SK-N-SH (cell line): ENCODE results near the gene SVBP. TPM values are rescaled to one million over a fixed set of nuclear protein-coding genes. Genes with fewer than 3 reads are reported as not detected.

ENCODE experiments used
- CTCF ChIA-PET: fragments of 300-600, 350-600 bp; formaldehyde crosslinking; extraction: SDS; loops from one replicate; lab custom pipeline; 2021; lab: Yijun Ruan, JAX
- POLR2A ChIA-PET: fragments of 350-600 bp; sonication (Branson Sonifier 250); formaldehyde crosslinking; extraction: SDS; loops from one replicate; lab custom pipeline; 2020; ENCODE audit warnings: antibody characterized with exemption, inconsistent platforms; lab: Yijun Ruan, JAX
- DNase-seq: peaks from one replicate; pipeline ENCODE4 v3.0.0; 2012
- H2AFZ ChIP-seq: fragments of 200-600 bp; sonication (generic); 2 replicates; pipeline ENCODE4 v1.8.1; 2016; ENCODE audit warnings: antibody characterized with exemption, mild to moderate bottlenecking, low read depth
- H3F3A ChIP-seq: fragments of 200-600 bp; sonication (generic); replicated peaks from 2 replicates; pipeline ENCODE3; 2016; ENCODE audit warnings: antibody characterized with exemption, mild to moderate bottlenecking; ENCODE audit not compliant: insufficient read depth
- H3K27ac ChIP-seq, 2 experiments: fragments of 200-500 bp in 1 of 2; fragments of 200-600 bp in 1 of 2; sonication (Bioruptor generic) in 1 of 2; sonication (generic), shearing (Covaris generic) in 1 of 2; 2 replicates each; pipeline versions ENCODE4 v1.5.1 to v1.6.1; 2014 to 2016; ENCODE audit warnings: low read depth in 2 of 2, inconsistent platforms in 1 of 2, low read length in 1 of 2, mild to moderate bottlenecking in 1 of 2, mixed read lengths in 1 of 2
- H3K27me3 ChIP-seq: fragments of 200-600 bp; sonication (generic), shearing (Covaris generic); 2 replicates; pipeline ENCODE4 v1.6.1; 2016; ENCODE audit warnings: mixed run types; ENCODE audit not compliant: insufficient read depth
- H3K36me3 ChIP-seq, 2 experiments: fragments of 200-500 bp in 1 of 2; fragments of 200-600 bp in 1 of 2; sonication (Bioruptor generic) in 1 of 2; sonication (generic) in 1 of 2; replicated peaks in 1 of 2; 2 replicates each; pipeline versions ENCODE3 to v1.5.1; 2014 to 2016; ENCODE audit warnings: low read length in 1 of 2, mild to moderate bottlenecking in 1 of 2; ENCODE audit not compliant: insufficient read depth in 2 of 2, control insufficient read depth in 1 of 2
- H3K4me1 ChIP-seq, 2 experiments: fragments of 200-500 bp in 1 of 2; fragments of 200-600 bp in 1 of 2; sonication (Bioruptor generic) in 1 of 2; sonication (generic), shearing (Covaris generic) in 1 of 2; 2 replicates each; pipeline versions ENCODE4 v1.5.1 to v1.6.1; 2014 to 2016; ENCODE audit warnings: low read depth in 1 of 2, low read length in 1 of 2, mixed run types in 1 of 2; ENCODE audit not compliant: insufficient read depth in 2 of 2, control insufficient read depth in 1 of 2
- H3K4me2 ChIP-seq: fragments of 200-600 bp; sonication (generic), shearing (Covaris generic); 2 replicates; pipeline ENCODE4 v1.6.1; 2017; ENCODE audit warnings: mixed run types
- H3K4me3 ChIP-seq, 2 experiments: fragments of 200-500 bp in 1 of 2; fragments of 200-600 bp in 1 of 2; sonication (Bioruptor generic) in 1 of 2; sonication (generic), shearing (Covaris generic) in 1 of 2; 2 replicates each; pipeline versions ENCODE4 v1.5.1 to v1.8.1; 2014 to 2016; ENCODE audit warnings: low read depth in 2 of 2, inconsistent platforms in 1 of 2, low read length in 1 of 2, mild to moderate bottlenecking in 1 of 2, mixed read lengths in 1 of 2, moderate library complexity in 1 of 2
- H3K79me2 ChIP-seq: fragments of 200-600 bp; sonication (generic); 2 replicates; pipeline ENCODE4 v1.8.1; 2017; ENCODE audit warnings: mild to moderate bottlenecking; ENCODE audit not compliant: insufficient read depth
- H3K9ac ChIP-seq: fragments of 200-600 bp; sonication (generic); 2 replicates; pipeline ENCODE4 v1.6.1; 2017; ENCODE audit warnings: mixed run types
- H3K9me2 ChIP-seq: fragments of 200-600 bp; sonication (generic); 2 replicates; pipeline ENCODE4 v1.6.1; 2017; ENCODE audit warnings: mixed run types
- H3K9me3 ChIP-seq: fragments of 200-600 bp; sonication (generic); 2 replicates; pipeline ENCODE4 v1.6.1; 2017; ENCODE audit warnings: mixed run types, mild to moderate bottlenecking, moderate library complexity
- H4K20me1 ChIP-seq: fragments of 200-600 bp; sonication (generic); 2 replicates; pipeline ENCODE4 v1.6.1; 2017; ENCODE audit warnings: mild to moderate bottlenecking, mixed run types; ENCODE audit not compliant: insufficient read depth
- CHD2 ChIP-seq: fragments of 150-350 bp; IDR thresholded peaks from 2 replicates; pipeline ENCODE4 v1.6.1; 2018; ENCODE audit warnings: low read length; ENCODE audit not compliant: partially characterized antibody
- ELF1 ChIP-seq: IDR thresholded peaks from 2 replicates; pipeline ENCODE4 v1.4.0; 2012
- EZH2phosphoT487 ChIP-seq: fragments of 200-600 bp; sonication (generic); IDR thresholded peaks from 2 replicates; pipeline ENCODE4 v1.6.1; 2017; ENCODE audit warnings: low read depth, mixed run types, mild to moderate bottlenecking, antibody characterized with exemption, moderate library complexity, borderline replicate concordance
- GABPA ChIP-seq: IDR thresholded peaks from 2 replicates; pipeline ENCODE4 v1.4.0; 2012; ENCODE audit warnings: low read depth, mild to moderate bottlenecking
- JUND ChIP-seq: IDR thresholded peaks from 2 replicates; pipeline ENCODE4 v1.4.0; 2012
- MXI1 ChIP-seq: IDR thresholded peaks from 2 replicates; pipeline ENCODE4 v1.6.1; 2012; ENCODE audit warnings: mild to moderate bottlenecking, low read depth, low read length, improper control_type of control experiment
- NRF1 ChIP-seq: IDR thresholded peaks from 2 replicates; pipeline ENCODE4 v1.6.1; 2012; ENCODE audit warnings: low read depth, mild to moderate bottlenecking, low read length
- POLR2AphosphoS5 ChIP-seq: IDR thresholded peaks from 2 replicates; pipeline ENCODE4 v1.6.1; 2012; ENCODE audit warnings: low read depth, low read length
- RAD21 ChIP-seq: IDR thresholded peaks from 2 replicates; pipeline ENCODE4 v1.6.1; 2012; ENCODE audit warnings: mild to moderate bottlenecking, low read length
- RCOR1 ChIP-seq: fragments of 150-350 bp; IDR thresholded peaks from 2 replicates; pipeline ENCODE4 v1.6.1; 2017; ENCODE audit warnings: antibody characterized with exemption, low read length
- RXRA ChIP-seq: IDR thresholded peaks from 2 replicates; pipeline ENCODE4 v1.4.0; 2012; ENCODE audit warnings: low read depth, mild to moderate bottlenecking, borderline replicate concordance
- SIN3A ChIP-seq: IDR thresholded peaks from 2 replicates; pipeline ENCODE4 v1.6.1; 2012; ENCODE audit warnings: low read depth, mild to moderate bottlenecking, low read length, moderate library complexity, borderline replicate concordance
- TAF1 ChIP-seq: IDR thresholded peaks from 2 replicates; pipeline ENCODE4 v1.6.1; 2012; ENCODE audit warnings: low read depth, mild to moderate bottlenecking, low read length, moderate library complexity, borderline replicate concordance
- TCF12 ChIP-seq: IDR thresholded peaks from 2 replicates; pipeline ENCODE4 v1.4.0; 2012
- TEAD4 ChIP-seq: IDR thresholded peaks from 2 replicates; pipeline ENCODE4 v1.4.0; 2012; ENCODE audit warnings: mild to moderate bottlenecking, borderline replicate concordance; ENCODE audit not compliant: insufficient read depth
- YY1 ChIP-seq: IDR thresholded peaks from 2 replicates; pipeline ENCODE4 v1.4.0; 2012; ENCODE audit warnings: low read depth, mild to moderate bottlenecking
- WGBS: methylation state at CpG from one replicate; pipeline ENCODE4 v1.1.6; 2017; ENCODE audit warnings: low lambda C conversion rate; 5-methylcytosine and 5-hydroxymethylcytosine counted together
- polyA plus RNA-seq, 3 experiments: library from polyadenylated mRNA; depleted of rRNA; stranded (reverse); fragments of >200 nt; gene quantifications; 2 replicates each; pipeline ENCODE4 v1.2.3, GENCODE V29; 2012
- TF ChIP-seq, protein P1 (sequence below): IDR thresholded peaks from 2 replicates; pipeline ENCODE4 v1.6.1; 2012; ENCODE audit warnings: mild to moderate bottlenecking, low read depth, low read length, moderate library complexity
- TF ChIP-seq, protein P2 (sequence below): fragments of 150-350 bp; IDR thresholded peaks from 2 replicates; pipeline ENCODE4 v1.6.1; 2017; ENCODE audit warnings: antibody characterized with exemption, low read length, low read depth, borderline replicate concordance
- TF ChIP-seq, protein P3 (sequence below): IDR thresholded peaks from 2 replicates; pipeline ENCODE4; 2012
- TF ChIP-seq, protein P4 (sequence below): fragments of 200-600 bp; sonication (generic); IDR thresholded peaks from 2 replicates; pipeline ENCODE4 v1.6.1; 2017; ENCODE audit warnings: antibody characterized with exemption, mild to moderate bottlenecking, moderate library complexity

The SVBP gene
- polyA plus RNA-seq, 1 of the 3 experiments (the other 2 are of a cell fraction), result 18.6 TPM

DNA sequence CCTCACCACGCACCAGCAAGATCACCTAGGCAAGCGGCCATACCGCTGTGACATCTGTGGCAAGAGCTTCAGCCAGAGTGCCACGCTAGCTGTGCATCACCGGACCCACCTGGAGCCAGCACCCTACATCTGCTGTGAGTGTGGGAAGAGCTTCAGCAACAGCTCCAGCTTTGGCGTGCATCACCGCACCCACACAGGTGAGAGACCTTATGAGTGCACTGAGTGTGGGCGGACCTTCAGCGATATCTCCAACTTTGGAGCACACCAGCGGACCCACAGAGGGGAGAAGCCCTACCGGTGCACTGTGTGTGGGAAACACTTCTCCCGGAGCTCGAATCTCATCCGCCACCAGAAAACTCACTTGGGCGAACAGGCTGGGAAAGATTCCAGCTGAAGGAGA, 34.2 kb upstream of the SVBP start:
- ChIA-PET CTCF (no interaction called here), POLR2A (no interaction called here)
- DNase-seq, result no peak
- WGBS, result 97% methylated on average over 6 of the region's 15 CpGs
- no peak overlapping the region for H3K27ac ChIP-seq
- peaks cover 5% of the 10 kb centered on the region for H3F3A ChIP-seq
- H3K4me1 ChIP-seq, result peaks cover 0 to 11% of the 10 kb centered on the region in 2 experiments; a peak in 2 of 4 replicates
- H3K9me2 ChIP-seq, result no peaks in the 10 kb centered on the region
- no peaks in the 10 kb centered on the region for H3K27me3 ChIP-seq
- H3K36me3 ChIP-seq, result peaks cover 16 to 22% of the 10 kb centered on the region in 2 experiments
- H3K9me3 ChIP-seq, result no peaks in the 10 kb centered on the region
- H3K9ac ChIP-seq, result no peak overlapping the region
- no peak overlapping the region for H2AFZ ChIP-seq
- TF ChIP-seq EZH2phosphoT487, result no peak
- no peak for TF ChIP-seq RAD21
- no peak for TF ChIP-seq ELF1
- no peak for TF ChIP-seq TAF1
- no peak for TF ChIP-seq SIN3A
- TF ChIP-seq, protein P1, sequence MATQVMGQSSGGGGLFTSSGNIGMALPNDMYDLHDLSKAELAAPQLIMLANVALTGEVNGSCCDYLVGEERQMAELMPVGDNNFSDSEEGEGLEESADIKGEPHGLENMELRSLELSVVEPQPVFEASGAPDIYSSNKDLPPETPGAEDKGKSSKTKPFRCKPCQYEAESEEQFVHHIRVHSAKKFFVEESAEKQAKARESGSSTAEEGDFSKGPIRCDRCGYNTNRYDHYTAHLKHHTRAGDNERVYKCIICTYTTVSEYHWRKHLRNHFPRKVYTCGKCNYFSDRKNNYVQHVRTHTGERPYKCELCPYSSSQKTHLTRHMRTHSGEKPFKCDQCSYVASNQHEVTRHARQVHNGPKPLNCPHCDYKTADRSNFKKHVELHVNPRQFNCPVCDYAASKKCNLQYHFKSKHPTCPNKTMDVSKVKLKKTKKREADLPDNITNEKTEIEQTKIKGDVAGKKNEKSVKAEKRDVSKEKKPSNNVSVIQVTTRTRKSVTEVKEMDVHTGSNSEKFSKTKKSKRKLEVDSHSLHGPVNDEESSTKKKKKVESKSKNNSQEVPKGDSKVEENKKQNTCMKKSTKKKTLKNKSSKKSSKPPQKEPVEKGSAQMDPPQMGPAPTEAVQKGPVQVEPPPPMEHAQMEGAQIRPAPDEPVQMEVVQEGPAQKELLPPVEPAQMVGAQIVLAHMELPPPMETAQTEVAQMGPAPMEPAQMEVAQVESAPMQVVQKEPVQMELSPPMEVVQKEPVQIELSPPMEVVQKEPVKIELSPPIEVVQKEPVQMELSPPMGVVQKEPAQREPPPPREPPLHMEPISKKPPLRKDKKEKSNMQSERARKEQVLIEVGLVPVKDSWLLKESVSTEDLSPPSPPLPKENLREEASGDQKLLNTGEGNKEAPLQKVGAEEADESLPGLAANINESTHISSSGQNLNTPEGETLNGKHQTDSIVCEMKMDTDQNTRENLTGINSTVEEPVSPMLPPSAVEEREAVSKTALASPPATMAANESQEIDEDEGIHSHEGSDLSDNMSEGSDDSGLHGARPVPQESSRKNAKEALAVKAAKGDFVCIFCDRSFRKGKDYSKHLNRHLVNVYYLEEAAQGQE, result no peak
- TF ChIP-seq RXRA, result no peak
- H3K79me2 ChIP-seq, result peaks cover 26% of the 10 kb centered on the region; the same call in 1 of the 2 replicates
- no peak overlapping the region for H3K4me2 ChIP-seq
- H3K4me3 ChIP-seq, result no peak overlapping the region
- no peaks in the 10 kb centered on the region for H4K20me1 ChIP-seq

DNA sequence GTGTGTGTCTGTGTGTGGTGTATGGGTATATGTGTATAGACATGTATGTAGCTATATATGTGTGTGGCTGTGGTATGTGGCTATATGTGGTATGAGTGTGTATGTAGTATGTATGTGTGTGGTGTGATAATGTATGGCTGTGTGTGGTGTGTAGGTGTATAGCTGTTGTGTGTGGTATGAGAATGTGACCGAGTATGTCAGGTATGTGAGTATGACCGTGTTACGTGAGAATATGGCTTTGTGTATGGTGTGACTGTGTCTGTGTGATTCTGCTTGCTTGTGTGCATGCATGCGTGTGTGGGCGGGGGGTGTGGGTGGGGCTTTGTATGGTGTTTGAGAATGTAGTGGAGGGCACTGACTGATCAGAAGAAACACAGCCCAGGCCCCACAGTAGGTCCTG, 32.7 kb upstream of the SVBP start:
- H3K27ac ChIP-seq, result no peak overlapping the region
- H4K20me1 ChIP-seq, result no peaks in the 10 kb centered on the region
- DNase-seq, result no peak
- H3K36me3 ChIP-seq, result peaks cover 16 to 22% of the 10 kb centered on the region in 2 experiments
- POLR2A ChIA-PET, result interaction anchor here (0.6 kb wide), 1 partner anchor 26 kb away, joined by 4 read pairs; no protein-coding TSS in a partner anchor
- CTCF ChIA-PET, result interaction anchor here (0.8 kb wide), 1 partner anchor 224 kb away, joined by 4 read pairs; no protein-coding TSS in a partner anchor
- peaks cover 5% of the 10 kb centered on the region for H3F3A ChIP-seq
- no peak overlapping the region for H3K4me3 ChIP-seq
- no peaks in the 10 kb centered on the region for H3K27me3 ChIP-seq
- H3K9ac ChIP-seq, result no peak overlapping the region
- no peak overlapping the region for H2AFZ ChIP-seq
- H3K4me1 ChIP-seq, result peaks cover 0 to 11% of the 10 kb centered on the region in 2 experiments; a peak in 2 of 4 replicates
- 97% methylated on average over 5 of the region's 5 CpGs for WGBS
- H3K9me3 ChIP-seq, result no peaks in the 10 kb centered on the region
- H3K4me2 ChIP-seq, result no peak overlapping the region
- peaks cover 26% of the 10 kb centered on the region; the same call in 1 of the 2 replicates for H3K79me2 ChIP-seq
- H3K9me2 ChIP-seq, result no peaks in the 10 kb centered on the region
- TF ChIP-seq EZH2phosphoT487 (no peak), NRF1 (no peak), GABPA (no peak), JUND (no peak), TEAD4 (no peak), CHD2 (no peak), POLR2AphosphoS5 (no peak), MXI1 (no peak), SIN3A (no peak), YY1 (no peak), RCOR1 (no peak), TCF12 (no peak)
- TF ChIP-seq, protein P2, sequence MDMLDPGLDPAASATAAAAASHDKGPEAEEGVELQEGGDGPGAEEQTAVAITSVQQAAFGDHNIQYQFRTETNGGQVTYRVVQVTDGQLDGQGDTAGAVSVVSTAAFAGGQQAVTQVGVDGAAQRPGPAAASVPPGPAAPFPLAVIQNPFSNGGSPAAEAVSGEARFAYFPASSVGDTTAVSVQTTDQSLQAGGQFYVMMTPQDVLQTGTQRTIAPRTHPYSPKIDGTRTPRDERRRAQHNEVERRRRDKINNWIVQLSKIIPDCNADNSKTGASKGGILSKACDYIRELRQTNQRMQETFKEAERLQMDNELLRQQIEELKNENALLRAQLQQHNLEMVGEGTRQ, result no peak
- TF ChIP-seq, protein P3, sequence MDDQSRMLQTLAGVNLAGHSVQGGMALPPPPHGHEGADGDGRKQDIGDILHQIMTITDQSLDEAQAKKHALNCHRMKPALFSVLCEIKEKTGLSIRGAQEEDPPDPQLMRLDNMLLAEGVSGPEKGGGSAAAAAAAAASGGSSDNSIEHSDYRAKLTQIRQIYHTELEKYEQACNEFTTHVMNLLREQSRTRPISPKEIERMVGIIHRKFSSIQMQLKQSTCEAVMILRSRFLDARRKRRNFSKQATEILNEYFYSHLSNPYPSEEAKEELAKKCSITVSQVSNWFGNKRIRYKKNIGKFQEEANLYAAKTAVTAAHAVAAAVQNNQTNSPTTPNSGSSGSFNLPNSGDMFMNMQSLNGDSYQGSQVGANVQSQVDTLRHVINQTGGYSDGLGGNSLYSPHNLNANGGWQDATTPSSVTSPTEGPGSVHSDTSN, result no peak
- TF ChIP-seq, protein P4, sequence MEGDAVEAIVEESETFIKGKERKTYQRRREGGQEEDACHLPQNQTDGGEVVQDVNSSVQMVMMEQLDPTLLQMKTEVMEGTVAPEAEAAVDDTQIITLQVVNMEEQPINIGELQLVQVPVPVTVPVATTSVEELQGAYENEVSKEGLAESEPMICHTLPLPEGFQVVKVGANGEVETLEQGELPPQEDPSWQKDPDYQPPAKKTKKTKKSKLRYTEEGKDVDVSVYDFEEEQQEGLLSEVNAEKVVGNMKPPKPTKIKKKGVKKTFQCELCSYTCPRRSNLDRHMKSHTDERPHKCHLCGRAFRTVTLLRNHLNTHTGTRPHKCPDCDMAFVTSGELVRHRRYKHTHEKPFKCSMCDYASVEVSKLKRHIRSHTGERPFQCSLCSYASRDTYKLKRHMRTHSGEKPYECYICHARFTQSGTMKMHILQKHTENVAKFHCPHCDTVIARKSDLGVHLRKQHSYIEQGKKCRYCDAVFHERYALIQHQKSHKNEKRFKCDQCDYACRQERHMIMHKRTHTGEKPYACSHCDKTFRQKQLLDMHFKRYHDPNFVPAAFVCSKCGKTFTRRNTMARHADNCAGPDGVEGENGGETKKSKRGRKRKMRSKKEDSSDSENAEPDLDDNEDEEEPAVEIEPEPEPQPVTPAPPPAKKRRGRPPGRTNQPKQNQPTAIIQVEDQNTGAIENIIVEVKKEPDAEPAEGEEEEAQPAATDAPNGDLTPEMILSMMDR, result no peak
